Keratinocyte (primary cell): ENCODE data around the gene TRUB1.

Experiments used
- CTCF ChIP-seq, 3 experiments: IDR thresholded peaks in 1 of 3; conservative IDR thresholded peaks in 1 of 3; optimal IDR thresholded peaks in 1 of 3; 2 replicates in 2 of 3; 3 replicates in 1 of 3; pipeline versions ENCODE3 to v1.5.1; 2011; ENCODE audit warnings: low read length in 3 of 3, mild to moderate bottlenecking in 3 of 3, moderate library complexity in 2 of 3, control low read depth in 1 of 3, inconsistent platforms in 1 of 3; ENCODE audit not compliant: insufficient read depth in 2 of 3; ENCODE audit errors: extremely low read depth in 1 of 3
- EZH2 ChIP-seq: IDR thresholded peaks from one replicate; pipeline ENCODE4 v1.6.1; 2012; ENCODE audit warnings: inconsistent platforms, mild to moderate bottlenecking, low read length, moderate library complexity

- no peak for TF ChIP-seq CTCF (optimal IDR thresholded peaks at IDR 0.05 in 1 of 3, IDR thresholded peaks at IDR 0.05 in 1 of 3, conservative IDR thresholded peaks at IDR 0.05 in 1 of 3; ENCODE audit: extremely low read depth in 1 of 3, insufficient read depth in 2 of 3, low read length in 3 of 3)
- TF ChIP-seq EZH2 = no peak
These were observed 19.7 kb downstream of the TRUB1 start for GRCh38 chr10:114957673-114958072.
